Measurements from ENCODE around the gene F12.
A peak's percentile ranks its signal among the peaks of the same experiment; 100 is the strongest.

Gene F12

DNA sequence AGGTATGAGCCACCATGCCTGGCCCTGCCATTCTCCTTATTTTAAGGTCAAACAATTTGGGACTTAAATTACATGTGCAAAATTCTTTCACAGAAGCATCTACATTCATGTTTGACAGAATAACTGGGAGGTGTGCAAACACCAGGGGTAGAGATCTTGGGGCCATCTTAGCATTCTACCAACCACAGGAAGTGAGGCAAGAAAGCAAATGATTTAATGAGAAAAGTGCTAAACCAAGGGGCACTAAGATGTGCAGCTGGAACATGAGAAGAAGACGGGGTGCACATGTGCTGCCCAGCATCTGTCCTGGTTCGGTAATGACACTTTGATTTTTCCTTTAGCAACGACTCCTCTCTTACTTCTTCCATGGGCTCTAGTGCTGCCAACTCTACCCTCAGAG, 1.2 kb upstream of the F12 start:
- DNase-seq = no peak

DNA sequence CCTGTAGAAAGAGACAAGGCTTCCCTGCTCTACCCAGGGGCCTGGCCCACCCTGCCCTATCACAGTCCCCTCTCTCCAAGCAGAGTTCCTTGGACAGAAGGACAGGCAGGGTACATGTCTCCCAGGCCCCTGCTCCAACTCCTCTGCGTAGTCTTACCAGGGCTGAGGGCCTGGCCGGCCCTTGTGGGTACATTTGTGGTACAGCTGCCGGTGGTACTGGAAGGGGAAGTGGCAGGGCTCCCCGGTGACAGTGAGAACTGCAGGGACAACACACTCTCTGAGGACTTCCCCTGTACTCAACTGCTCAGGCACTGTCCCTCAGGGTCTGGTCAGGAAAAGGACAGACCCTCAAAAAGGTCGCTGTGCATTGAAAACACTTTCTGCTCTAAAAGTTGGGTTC, 3.6 kb downstream of the F12 start:
- DNase-seq = no peak

DNA sequence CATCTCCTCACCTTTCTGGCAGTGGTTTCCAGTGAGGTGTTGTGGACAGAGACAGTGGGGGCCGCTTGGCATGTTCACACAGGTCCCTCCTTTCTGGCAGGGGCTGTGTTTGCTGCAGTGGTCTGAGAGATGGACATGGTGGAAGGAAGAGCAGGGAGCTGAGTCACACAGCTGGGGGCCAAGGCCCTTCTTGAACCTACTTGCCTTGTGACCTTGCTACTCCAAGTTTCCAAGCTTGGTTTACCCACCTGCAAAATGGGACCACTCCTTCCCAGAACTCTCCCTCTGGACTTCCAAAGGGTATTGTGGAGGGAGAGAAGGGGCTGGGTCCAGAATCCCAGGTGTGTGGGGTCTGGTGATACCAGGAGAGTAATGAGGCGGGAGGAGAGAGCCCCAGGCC, 4.1 kb downstream of the F12 start:
- DNase-seq = no peak

DNA sequence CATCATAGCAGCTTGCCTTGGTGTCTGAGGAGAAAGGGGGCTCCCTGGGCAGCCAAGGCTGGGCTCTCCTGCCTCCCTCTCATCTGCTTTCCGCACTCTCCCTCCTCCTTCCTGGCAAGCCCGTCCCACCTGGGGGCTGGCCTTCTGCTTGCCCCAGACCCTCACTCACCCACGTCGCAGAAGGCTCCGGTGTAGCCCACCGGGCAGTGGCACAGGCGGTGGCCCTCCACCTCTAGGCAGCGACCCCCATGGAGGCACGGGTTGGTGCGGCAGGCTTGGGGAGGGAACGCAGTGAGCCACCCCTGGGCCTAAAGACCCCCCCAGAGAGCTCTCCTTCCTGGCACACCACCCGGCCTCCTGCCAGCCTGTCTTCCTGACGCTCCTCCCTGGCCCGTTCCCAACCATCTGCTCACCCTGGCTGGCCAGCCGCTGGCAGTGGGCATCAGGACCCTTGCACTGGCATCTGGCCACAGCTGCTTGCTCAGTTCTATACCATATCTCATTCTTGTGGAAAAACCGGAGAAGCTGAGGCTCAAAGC, 4.7 kb downstream of the F12 start:
- peak; percentile 16 to 76 for DNase-seq

DNA sequence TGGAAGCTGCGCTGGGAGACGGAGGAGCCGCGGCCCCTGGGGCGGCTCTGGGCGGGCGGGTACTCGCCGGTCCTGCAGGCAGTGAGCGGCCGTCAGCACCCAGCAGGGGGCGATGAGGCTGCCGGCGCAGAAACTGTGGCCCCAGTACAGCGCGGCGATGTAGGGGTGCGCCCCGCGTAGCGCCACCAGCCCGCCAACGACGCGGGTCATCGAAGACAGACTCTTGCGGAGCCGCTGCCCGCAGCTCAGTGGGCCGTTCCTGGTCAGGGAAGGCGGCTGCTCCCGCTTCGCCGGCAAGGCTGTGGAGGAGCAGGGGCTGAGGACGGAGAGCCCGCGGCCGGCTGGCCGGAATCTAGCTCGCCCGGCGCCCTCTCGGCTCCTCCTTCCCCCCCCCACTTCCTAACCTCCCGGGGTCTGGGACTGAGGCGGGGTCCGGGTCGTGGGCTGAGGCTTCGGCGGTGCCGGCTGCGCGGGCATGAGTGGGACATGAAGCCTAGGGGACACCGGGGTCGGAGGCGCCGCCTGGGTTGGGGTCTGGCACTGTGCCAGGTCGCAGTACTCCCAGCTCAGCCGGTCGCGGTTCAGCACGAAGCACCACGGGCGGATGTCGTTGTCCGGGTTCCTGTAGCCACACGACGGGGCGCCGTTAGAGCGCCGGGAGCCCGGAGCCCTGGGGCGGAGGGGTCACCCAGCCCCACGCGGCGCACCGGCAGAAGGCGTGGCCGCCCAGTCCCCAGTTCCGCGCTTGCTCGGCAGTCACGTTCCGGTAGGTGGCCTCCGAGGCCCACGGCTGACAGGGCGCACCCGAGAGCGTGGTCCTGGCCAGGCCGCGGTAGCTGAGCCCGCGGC, 5.3 kb downstream of the F12 start:
- DNase-seq = peak in 1 of 2 experiments; percentile 80

DNA sequence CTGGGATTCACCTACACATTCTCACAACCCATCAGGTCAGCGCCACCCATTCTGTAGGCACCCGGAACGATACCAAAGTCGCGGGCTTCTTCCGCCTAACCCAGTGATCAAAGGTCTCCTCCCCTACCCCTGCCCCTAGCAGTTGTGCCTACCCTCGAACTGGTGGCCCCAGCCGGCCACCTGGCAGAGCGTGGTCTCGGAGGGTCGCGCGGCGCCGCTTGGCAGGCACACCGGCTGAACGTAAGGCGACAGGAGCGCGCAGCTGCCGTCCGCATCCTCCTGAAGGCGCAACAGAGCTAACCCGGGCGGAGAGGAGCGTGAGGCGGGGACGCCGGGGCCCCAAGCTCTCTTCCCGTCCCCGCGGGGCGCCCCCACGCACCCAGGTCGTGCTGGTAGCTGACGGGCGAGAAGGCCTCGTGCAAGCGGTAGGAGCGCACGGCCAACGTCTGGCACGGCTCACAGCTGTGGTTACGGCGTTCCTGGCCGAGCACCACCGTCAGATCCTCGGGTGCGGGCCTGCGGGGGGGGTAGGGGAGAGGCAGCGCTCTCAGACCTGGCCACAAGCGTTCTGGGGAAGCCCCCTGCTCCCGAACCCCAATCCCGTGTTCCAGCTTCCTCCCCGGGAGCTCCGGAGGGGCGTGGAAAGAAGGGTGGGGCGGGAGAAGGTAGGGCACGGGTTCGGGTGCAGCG, 6.1 kb downstream of the F12 start:
- no peak for DNase-seq

DNA sequence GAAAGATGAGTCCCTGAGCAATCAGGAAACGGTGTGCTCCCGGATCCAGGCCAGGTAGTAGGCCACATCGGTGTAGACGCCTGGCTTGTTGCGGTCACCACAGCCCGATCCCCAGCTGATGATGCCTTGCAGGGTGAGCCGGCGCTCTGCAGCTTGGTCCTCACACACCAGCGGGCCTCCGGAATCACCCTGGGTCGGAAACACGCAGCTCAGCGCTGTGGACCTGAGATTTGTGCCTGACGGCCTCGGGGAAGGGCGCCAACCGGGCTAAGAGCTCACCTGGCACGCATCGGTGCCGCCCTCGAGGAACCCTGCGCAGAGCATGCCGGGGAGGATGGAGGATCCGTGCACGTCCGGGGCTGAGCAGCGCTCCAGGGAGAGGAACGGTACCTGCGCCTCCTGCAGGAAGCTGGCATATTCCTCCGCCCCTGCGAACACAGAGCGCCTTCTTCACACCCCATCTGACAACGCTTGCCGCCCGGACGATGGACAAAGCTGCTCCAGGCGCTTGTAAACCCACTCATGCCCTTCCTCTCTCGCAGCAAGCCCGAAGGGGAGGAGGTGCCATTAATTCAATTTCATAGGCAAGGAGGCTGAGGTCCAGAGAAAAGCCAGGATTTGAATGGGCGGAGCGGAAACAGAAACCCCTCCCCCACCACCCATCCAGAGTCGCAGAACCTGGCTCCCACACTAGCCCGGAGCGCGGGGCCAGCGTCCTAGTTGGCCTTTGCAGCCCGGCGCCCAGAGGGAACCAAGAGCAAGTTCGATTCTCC, 6.9 kb downstream of the F12 start:
- DNase-seq = no peak

DNA sequence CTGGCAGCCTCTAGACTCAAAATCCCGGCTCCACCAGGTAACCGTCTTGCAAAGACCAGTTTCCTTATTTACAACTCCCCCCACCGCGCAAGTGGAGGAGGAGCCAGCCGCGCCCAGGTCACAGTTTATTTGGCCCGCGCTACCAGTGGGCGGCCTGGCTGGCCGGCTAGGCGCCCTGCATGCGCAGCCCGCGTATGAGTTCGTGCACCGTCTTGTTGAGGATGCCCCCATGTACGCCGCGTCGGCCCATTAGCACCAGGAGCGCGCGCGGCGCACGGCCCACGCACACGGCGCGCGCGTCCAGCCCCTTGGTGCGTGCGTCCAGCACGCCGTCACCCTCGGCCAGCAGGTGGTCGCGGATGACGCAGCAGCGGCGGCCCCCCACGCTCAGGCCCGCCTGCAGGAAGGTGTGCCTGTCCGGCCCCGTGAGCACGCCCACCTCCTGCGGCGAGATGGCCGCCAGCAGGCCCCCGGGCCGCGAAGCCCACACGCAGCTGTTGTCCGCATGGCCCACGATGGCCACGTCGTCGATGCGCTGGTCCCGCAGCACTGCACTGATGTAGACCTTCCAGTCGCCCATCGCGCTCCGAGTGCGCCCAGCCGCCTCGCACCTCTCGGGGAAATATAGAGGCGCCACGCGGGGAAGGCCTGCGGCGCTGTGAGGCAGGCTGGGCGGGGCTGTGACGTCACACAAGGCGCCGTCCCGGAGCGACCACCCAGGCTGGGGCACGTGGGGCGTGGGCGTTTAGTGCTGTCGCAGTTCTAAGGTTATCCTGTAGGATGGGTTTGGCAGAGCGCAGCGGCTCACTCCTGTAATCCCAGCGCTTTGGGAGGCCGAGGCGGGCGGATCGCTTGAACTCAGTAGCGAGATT, 9.1 kb downstream of the F12 start, which contains the start of gene PFN3:
TSS of gene PFN3 (minus strand) at position 665 of the 872 bp plus-strand sequence. CDS start at position 580, 85 bp downstream.
- no peak for DNase-seq

DNA sequence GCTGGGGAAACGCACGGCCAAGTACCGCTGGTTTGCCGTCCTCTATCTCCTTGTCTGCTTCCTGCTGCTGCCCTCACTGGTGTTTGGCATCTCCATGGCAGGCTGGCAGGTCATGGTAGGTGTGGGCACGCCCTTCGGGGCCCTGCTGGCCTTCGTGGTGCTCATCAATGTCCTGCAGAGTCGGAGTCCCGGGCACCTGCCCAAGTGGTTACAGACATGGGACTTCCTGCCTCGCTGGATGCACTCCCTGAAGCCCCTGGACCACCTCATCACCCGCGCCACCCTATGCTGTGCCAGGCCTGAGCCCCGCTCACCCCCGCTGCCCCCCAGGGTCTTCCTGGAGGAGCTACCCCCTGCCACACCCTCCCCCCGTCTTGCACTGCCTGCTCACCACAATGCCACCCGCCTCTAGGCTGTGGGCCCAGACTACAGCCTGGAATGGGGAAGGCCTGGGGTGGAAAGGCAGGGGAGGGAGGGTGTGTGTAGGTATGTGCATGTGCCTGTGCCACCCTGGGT, 11.4 kb downstream of the F12 start:
- no peak for DNase-seq

DNA sequence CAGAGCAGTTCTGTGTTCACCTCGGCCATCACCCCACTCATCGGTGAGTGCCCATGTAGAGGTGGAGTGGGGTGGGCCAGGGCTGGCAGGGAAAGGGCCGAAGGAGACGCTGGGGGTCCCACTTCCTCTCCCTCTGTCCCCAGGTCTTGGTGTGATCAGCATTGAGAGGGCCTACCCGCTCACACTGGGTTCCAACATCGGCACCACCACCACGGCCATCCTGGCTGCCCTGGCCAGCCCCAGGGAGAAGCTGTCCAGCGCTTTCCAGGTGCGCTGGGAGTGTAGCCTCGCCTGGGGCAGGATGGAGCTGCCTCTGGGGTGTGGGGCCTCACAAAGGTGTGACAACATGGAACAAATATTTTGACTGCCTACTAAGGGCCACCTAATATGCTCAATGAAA, 12.6 kb downstream of the F12 start:
- DNase-seq = no peak

DNA sequence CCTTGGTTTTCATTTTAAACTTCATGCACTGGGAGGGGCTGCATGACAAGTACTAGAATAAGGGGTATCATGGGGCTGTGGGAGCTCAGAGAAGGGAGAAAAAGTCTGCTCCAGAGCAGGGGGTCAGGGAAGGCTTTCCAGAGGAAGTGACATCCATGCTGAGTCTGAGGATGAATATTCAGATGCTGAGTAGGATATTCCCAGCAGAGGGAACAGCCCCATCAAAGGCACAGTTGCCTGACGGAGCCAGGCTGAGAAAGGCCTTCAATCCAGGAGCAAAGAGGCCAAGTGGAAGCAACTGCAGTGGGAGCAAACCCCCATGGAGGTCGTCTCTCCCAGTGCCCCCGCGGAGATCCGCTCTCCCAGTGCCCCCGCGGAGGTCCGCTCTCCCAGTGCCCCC, 13.3 kb downstream of the F12 start:
- DNase-seq = no peak

DNA sequence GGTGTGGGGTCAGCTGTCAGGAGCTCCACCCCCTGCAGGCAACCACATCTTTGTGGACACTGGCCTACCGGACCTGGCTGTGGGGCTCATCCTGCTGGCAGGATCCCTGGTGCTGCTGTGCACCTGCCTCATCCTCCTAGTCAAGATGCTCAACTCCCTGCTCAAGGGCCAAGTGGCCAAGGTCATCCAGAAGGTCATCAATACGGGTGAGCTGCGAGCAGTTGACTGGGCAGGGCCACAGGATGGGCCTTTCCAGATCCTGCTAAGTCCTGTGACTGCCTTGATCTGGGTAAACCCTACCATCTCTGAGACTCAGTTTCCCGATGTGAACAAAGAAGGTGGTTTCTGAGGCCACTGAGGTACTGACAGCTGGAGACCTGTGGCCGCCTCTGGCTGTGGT, 15.4 kb downstream of the F12 start:
- no peak for DNase-seq

DNA sequence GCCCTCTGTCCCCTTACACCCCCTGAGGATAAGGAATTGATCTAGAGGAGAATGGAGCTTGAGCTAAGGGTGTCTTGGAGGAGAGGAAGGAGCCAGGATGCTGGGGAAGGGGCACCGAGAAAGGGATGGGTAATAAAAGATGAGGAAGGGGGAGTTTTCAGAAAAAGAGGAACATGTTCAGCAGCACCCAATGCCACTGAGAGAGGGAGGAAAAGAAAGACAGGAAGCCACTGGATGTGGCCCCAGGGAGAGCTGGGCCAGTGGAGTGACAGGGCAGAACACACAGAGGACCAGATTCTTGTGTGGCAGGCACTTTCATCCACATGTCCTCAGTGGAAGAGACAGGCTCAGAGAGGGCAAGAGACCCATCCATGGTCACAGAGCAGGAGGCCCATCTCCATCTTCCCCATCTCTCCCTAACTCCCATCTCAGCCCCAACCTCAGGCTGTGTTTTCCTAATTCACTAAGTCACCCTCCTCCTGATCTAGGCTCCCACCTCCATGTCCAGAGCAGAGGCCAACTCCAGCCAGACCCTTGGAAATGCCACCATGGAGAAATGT, 16.1 kb downstream of the F12 start:
- DNase-seq = no peak

DNA sequence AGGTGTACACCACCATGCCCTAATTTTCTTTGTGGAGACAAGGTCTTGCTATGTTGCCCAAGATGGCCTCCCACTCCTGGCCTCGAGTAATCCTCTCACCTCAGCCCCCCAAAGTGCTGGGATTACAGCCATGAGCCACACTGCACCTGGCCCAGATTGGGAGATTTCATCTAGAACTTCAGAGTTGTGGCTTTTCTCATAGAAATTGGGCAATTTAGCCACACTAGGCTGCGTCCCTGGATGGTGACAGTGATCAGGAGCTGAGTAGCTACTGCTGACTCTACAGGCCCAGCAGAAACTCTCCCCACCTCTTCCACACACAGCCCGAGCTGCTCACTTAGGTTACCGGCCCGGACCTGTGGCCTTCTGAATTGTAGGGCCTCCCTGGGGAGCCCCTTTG, 16.6 kb downstream of the F12 start:
- no peak for DNase-seq

DNA sequence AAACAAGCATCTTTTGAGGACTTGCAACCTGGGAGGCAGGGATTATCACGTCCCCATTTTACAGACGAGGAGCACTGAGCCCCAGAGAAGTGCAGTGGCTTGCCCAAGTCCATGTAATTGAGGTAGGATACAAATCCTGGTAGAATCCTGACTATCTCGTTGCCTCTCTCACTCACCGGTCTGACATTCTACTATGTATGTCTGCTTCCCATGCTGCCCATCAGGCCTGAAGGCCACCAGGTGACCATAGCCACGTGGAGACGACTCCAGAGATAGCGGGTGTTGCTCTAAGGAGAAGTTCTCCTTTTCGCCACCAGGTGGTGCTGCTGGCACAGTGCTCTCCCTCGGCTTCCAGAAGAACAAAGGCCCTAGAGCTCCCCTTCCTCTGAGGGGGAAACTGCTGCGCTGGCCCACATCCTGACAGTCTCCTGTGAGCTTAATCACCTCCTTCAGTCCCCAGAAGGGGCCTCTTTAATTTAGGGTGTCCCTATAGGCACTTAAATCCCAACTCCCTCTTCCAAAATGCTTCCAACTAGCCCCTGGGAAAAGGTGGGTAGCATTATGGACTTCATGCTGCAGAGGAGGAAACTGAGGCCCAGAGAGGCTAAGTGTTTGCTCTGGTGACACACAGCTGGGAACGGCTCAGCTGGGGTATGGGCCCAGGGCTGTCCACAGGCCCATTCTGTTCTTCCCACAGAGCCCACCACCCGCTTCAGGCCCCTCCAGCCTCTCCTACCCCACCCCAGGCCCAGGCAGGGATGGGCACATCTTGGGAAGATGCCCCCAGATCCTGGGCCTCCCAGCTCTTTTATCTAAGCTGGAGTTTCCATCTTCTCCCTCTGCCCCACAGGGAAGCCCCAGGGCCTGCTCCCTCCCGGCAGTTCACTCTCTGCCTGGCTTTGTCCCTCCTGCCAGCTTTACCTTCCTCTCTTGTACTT, 18.7 kb downstream of the F12 start:
- DNase-seq = peak; percentile 41 to 83

DNA sequence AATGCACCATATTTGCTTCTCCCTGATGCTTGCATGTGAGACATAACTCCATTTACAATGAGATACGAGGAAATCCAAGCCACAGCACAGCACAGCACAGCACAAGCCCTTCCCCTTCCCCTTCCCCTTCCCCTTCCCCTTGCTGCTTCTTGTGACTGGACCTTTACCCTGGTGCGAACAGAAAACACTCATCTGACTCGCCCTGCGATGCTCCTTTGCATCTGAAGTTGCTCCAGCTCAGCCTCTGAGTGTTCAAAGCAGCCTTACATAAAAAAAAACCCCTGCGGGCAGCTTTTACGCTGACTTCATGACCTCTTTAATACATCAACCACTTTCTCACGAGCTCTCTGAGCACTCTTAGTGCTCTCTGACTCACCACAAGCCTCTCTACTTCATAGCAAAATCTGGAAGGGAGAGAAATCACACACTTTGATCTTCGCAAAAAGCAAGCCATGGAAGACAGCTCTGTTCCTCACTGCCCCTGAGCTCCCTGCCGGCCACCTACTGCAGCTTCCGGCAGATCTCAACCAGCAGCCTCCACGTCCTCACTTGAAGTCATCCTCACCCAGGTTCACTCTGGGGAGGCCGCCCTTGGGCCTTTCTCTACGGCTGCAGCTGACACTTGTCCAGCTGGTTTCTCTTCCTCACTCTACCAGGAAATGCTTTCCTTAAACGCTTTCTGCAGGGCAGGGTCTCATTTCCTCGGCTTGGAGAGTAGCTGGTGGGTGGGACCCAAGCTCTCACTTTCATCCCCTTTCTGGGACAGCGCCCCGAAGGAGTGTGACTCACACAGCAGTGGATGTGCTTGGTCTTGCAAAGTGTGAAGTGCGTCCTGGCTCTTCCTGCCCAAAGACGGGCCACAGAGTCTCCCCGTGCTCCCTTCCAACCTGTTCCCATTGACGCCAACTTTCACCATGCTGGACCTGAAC, 19.9 kb downstream of the F12 start:
- no peak for DNase-seq

DNA sequence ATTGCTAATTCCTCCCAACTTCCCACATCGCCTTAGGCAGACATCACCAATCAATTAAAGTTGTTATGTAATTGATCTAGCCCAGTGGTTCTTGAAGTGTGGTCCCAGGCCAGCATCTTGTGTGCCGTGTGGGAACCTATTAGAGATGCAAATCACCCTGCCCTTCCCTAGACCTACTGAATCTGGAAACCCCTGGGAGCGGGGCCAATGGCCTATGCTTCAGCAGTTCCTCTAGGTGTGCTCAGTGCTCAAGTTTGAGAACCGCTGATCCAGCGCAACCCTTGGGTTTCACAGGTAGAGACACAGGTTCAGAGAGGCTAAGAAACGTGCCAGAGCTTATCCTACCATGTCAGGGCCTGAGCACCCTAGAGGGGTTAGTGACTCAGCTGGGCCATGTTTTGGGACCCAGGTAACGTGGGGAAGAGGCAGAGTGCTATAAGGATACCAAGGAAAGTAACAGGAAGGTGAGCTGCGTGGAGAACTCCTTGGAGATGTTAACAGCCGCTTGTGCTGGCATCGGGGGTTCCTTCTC, 20.8 kb downstream of the F12 start:
- no peak for DNase-seq

DNA sequence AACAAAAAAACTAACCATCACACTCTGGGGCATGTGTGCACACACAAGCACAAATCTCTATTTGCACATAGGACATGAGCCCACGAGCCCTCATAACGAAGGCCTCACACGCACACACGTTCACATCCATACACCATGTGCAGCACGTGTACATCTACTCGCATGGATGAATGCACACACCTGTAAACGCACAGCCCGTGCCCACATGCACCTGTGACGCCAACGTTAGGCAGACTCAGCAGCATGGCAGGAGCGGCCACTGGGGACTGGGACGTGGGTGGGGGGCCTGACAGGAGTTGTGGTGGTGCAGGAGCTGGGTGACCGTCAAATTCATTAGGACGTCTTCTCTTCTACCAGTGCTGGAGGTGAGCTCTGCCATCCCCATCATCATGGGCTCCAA, 22.0 kb downstream of the F12 start:
- DNase-seq = no peak

DNA sequence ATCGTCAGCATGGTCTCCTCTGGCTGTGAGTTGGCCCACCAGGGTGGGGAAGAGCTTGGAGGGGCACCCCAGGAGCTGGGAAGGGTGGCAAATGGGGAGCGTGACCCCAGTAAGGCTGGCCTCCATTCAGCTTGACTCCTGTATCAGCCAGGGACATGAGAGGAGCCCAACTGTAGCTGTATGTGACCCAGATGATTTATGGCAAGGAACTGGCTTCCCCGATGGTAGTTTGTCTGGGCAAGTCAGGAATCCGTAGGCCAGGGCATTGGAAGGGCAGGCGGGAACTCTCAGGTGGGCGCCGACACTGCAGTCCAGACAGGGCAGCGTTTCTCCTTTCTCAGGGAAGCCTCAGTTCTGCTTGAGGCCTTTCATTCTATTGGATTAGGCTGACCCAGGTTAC, 22.8 kb downstream of the F12 start:
- DNase-seq = no peak

Data from NCI-H446 (cell line).